Measurements from ENCODE around the gene TM6SF1.
"Not testable (repeated sequence)": the region's sequence is repeated elsewhere in the genome, so short reads cannot be mapped to it uniquely, and the experiment has no call there.

Gene TM6SF1

DNA sequence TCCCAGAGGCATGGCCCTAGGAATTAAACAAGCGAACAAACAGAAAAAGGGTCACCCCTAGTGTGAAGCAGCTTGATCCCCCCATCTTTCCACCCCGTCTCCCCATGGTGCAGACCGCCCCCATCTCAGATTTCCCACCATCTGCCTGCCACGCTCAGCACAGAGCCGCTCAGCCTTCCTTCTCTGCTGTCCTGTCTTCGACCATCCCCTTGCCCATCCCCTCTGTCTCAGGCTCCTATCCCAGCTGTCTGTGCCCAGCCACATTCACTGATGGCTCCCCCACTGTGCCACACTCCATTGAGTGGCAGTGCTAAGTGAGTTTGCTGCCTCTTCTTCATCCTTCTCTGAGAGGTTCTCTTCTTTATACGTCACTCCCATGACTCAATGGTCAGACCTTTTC lies 28.7 kb upstream of the TM6SF1 start:
- Mint-ChIP-seq H3K27me3 (peaks cover 53% of the 10 kb centered on the region), H3K4me1 (peaks cover 4% of the 10 kb centered on the region), H3K36me3 (no peaks in the 10 kb centered on the region), H3K9me3 (peaks cover 8% of the 10 kb centered on the region), H3K27ac (no peak overlapping the region), H3K4me3 (no peak overlapping the region)
- no peak for DNase-seq
- CTCF ChIA-PET = interaction anchor here (1.3 kb wide), 1 partner anchor 548 kb away, joined by 3 read pairs; no protein-coding TSS in a partner anchor

- peaks cover 4% of the 10 kb centered on the region for H3K4me1 Mint-ChIP-seq
- H3K27me3 Mint-ChIP-seq = peaks cover 55% of the 10 kb centered on the region
- no peak for DNase-seq
- no peaks in the 10 kb centered on the region for H3K9me3 Mint-ChIP-seq
- H3K36me3 Mint-ChIP-seq = no peaks in the 10 kb centered on the region
- H3K4me3 Mint-ChIP-seq = no peak overlapping the region
- CTCF ChIA-PET = no interaction called here
- H3K27ac Mint-ChIP-seq = no peak overlapping the region
Observed at GRCh38 chr15:83081256-83082014, 26.0 kb upstream of the TM6SF1 start.

DNA sequence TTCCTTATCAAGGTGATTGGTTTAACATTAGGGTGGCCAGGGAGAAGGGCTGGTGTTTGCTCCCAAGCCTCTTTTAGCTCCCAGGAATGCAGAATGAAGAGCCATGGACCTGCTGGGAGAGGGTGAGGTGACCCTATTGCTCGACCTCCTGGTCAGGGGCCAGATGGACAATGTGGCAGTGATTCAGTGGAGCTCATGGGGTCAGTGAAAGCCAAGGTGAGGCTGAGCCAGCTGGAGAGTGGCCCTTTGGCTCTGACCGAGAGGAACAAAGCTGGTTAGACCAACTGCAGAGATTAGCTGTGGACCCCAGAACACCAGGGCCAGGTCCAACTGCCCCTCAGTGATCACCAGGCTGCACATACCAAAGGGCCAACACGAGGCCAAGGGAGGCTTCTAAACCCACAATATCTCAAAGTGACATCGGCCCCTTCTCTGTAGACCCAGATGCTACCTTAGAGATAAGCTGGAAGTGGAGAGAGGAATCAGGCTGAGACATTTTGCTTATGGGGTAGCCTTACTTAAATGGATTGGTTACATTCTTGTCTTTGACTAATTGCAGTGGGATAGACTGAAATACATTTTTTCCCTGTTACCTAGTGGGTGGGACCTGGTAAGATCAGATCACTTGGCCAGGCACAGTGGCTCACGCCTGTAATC lies 24.6 kb upstream of the TM6SF1 start:
- H3K36me3 Mint-ChIP-seq = no peaks in the 10 kb centered on the region
- DNase-seq = no peak

GRCh38 chr15:83085461-83085860 lies 22.0 kb upstream of the TM6SF1 start:
- DNase-seq, H3K4me1 Mint-ChIP-seq, H3K4me3 Mint-ChIP-seq, CTCF ChIA-PET, H3K36me3 Mint-ChIP-seq, H3K9me3 Mint-ChIP-seq, H3K27ac Mint-ChIP-seq: not testable (repeated sequence)
- H3K27me3 Mint-ChIP-seq = peaks cover 41% of the 10 kb centered on the region

More for the DNA sequence above, 24.6 kb upstream of the TM6SF1 start:
- H3K9me3 Mint-ChIP-seq = no peaks in the 10 kb centered on the region
- CTCF ChIA-PET = no interaction called here
- H3K4me1 Mint-ChIP-seq = peaks cover 4% of the 10 kb centered on the region
- H3K27me3 Mint-ChIP-seq = peaks cover 48% of the 10 kb centered on the region
- no peak overlapping the region for H3K27ac Mint-ChIP-seq
- H3K4me3 Mint-ChIP-seq = no peak overlapping the region

GRCh38 chr15:83085864-83086552 lies 21.4 kb upstream of the TM6SF1 start:
- H3K4me1 Mint-ChIP-seq, CTCF ChIA-PET, H3K36me3 Mint-ChIP-seq, H3K27ac Mint-ChIP-seq, H3K4me3 Mint-ChIP-seq, H3K9me3 Mint-ChIP-seq, DNase-seq: not testable (repeated sequence)
- peaks cover 39% of the 10 kb centered on the region for H3K27me3 Mint-ChIP-seq

GRCh38 chr15:83087576-83087975 lies 19.9 kb upstream of the TM6SF1 start:
- Mint-ChIP-seq H3K4me1 (peaks cover 6% of the 10 kb centered on the region), H3K4me3 (no peak overlapping the region)
- CTCF ChIA-PET = no interaction called here

GRCh38 chr15:83088876-83089275 lies 18.6 kb upstream of the TM6SF1 start:
- peaks cover 37% of the 10 kb centered on the region for H3K27me3 Mint-ChIP-seq
- H3K9me3 Mint-ChIP-seq = no peaks in the 10 kb centered on the region
- peaks cover 6% of the 10 kb centered on the region for H3K4me1 Mint-ChIP-seq
- no peak overlapping the region for H3K4me3 Mint-ChIP-seq
- DNase-seq = no peak
- CTCF ChIA-PET = no interaction called here
- no peaks in the 10 kb centered on the region for H3K36me3 Mint-ChIP-seq
- H3K27ac Mint-ChIP-seq = no peak overlapping the region

More at GRCh38 chr15:83087576-83087975, 19.9 kb upstream of the TM6SF1 start:
- Mint-ChIP-seq H3K27me3 (peaks cover 40% of the 10 kb centered on the region), H3K36me3 (no peaks in the 10 kb centered on the region), H3K27ac (no peak overlapping the region), H3K9me3 (no peaks in the 10 kb centered on the region)
- DNase-seq = no peak

DNA sequence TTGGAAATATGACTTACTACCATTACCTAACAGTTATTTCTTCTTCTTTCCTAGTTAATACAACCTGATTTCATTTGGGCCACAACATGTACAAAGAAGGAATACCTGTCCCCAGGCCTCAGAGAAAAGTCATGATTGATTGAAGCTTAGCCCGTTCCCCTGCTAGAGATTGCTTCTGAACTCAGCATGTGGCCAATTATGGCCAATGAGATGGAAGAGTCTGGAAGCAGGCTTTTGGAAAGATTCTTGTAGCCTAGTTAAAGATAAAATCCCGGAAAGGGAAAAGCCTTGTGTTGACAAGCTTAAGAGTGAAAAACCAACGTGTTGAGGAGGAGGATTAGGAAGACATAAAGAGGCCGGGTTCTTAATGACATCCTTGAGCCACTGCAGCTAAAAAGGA lies 17.0 kb upstream of the TM6SF1 start:
- peaks cover 36% of the 10 kb centered on the region for H3K27me3 Mint-ChIP-seq
- peaks cover 6% of the 10 kb centered on the region for H3K4me1 Mint-ChIP-seq
- no peak for DNase-seq
- H3K4me3 Mint-ChIP-seq = no peak overlapping the region
- CTCF ChIA-PET = no interaction called here
- no peaks in the 10 kb centered on the region for H3K9me3 Mint-ChIP-seq
- H3K36me3 Mint-ChIP-seq = no peaks in the 10 kb centered on the region
- H3K27ac Mint-ChIP-seq = no peak overlapping the region

- not testable (repeated sequence) for H3K9me3 Mint-ChIP-seq
Observed at GRCh38 chr15:83091965-83092308, 15.5 kb upstream of the TM6SF1 start.

GRCh38 chr15:83092309-83092976 lies 15.0 kb upstream of the TM6SF1 start:
- Mint-ChIP-seq H3K36me3 (peaks cover 1% of the 10 kb centered on the region), H3K4me1 (peaks cover 6% of the 10 kb centered on the region), H3K27me3 (peaks cover 38% of the 10 kb centered on the region), H3K4me3 (no peak overlapping the region), H3K27ac (no peak overlapping the region), H3K9me3 (no peaks in the 10 kb centered on the region)
- CTCF ChIA-PET = no interaction called here
- DNase-seq = no peak

More at GRCh38 chr15:83091965-83092308, 15.5 kb upstream of the TM6SF1 start:
- peaks cover 33% of the 10 kb centered on the region for H3K27me3 Mint-ChIP-seq
- H3K36me3 Mint-ChIP-seq, H3K4me3 Mint-ChIP-seq, H3K4me1 Mint-ChIP-seq, H3K27ac Mint-ChIP-seq, DNase-seq, CTCF ChIA-PET: not testable (repeated sequence)

- H3K27ac Mint-ChIP-seq = no peak overlapping the region
- no peak overlapping the region for H3K4me3 Mint-ChIP-seq
- CTCF ChIA-PET = no interaction called here
- peaks cover 1% of the 10 kb centered on the region for H3K36me3 Mint-ChIP-seq
- DNase-seq = no peak
- peaks cover 9% of the 10 kb centered on the region for H3K9me3 Mint-ChIP-seq
- peaks cover 6% of the 10 kb centered on the region for H3K4me1 Mint-ChIP-seq
- H3K27me3 Mint-ChIP-seq = peaks cover 41% of the 10 kb centered on the region
Observed at GRCh38 chr15:83094583-83094982, 12.9 kb upstream of the TM6SF1 start.

DNA sequence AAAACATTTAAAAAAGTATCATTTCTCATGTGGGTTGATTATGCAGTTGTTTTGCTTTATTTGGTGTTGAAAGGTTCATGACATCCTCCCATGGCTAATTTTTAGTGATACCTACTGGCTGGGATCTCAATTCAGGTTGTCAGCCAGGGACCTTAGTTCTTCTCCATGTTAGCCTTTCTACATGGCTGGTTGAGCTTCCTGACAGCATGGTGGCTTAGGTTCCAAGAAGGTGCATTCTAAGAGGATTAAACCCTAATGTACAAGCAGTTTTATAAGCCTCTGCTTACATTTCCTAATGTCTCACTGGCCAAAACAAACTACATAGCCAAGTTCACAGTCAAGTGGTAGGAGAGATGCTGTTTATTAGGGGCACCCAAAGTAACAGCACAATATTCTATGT lies 9.4 kb upstream of the TM6SF1 start:
- H3K9me3 Mint-ChIP-seq = peaks cover 9% of the 10 kb centered on the region

DNA sequence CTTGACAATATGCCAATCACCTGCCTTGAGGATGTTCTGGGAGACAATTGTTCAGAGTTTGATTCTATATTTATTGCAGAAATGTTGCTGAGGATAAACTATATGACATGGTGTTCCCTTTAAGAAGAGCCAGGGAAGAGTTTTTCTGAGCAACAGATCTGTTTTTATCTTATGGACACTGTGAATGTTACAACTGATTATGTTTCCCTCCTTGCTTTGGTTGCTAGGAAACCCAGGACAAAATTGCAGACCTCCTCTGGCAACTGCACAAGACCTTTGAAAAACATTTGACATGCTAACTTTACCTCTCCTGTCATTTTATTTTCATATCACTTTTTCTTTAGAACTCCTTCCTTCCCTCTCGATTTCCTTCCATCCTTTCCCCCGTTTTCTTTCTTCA lies 8.2 kb upstream of the TM6SF1 start:
- H3K4me1 Mint-ChIP-seq = no peaks in the 10 kb centered on the region
- H3K4me3 Mint-ChIP-seq = no peak overlapping the region
- H3K9me3 Mint-ChIP-seq = peaks cover 9% of the 10 kb centered on the region
- peaks cover 1% of the 10 kb centered on the region for H3K36me3 Mint-ChIP-seq
- H3K27ac Mint-ChIP-seq = no peak overlapping the region
- CTCF ChIA-PET = no interaction called here
- DNase-seq = no peak
- H3K27me3 Mint-ChIP-seq = peaks cover 64% of the 10 kb centered on the region

More for the DNA sequence above, 9.4 kb upstream of the TM6SF1 start:
- H3K4me3 Mint-ChIP-seq = no peak overlapping the region
- DNase-seq = no peak
- H3K4me1 Mint-ChIP-seq = no peaks in the 10 kb centered on the region
- H3K27me3 Mint-ChIP-seq = peaks cover 61% of the 10 kb centered on the region
- no peak overlapping the region for H3K27ac Mint-ChIP-seq
- CTCF ChIA-PET = no interaction called here
- peaks cover 1% of the 10 kb centered on the region for H3K36me3 Mint-ChIP-seq

- Mint-ChIP-seq H3K4me1 (no peaks in the 10 kb centered on the region), H3K36me3 (peaks cover 1% of the 10 kb centered on the region), H3K27ac (no peak overlapping the region), H3K27me3 (peaks cover 70% of the 10 kb centered on the region), H3K9me3 (peaks cover 9% of the 10 kb centered on the region), H3K4me3 (no peak overlapping the region)
- DNase-seq = no peak
- CTCF ChIA-PET = no interaction called here
Observed at GRCh38 chr15:83100097-83100646, 7.3 kb upstream of the TM6SF1 start.

Measured in activated naive CD4-positive, alpha-beta T cell treated with anti-CD3 and anti-CD28 coated beads, Interleukin-2, amount 10 ng/mL, durations not matched to agents 7 days and 5 days (primary cell).